ENCODE results near the gene ARHGAP6. TPM values are rescaled to one million over a fixed set of nuclear protein-coding genes. Genes with fewer than 3 reads are reported as not detected.

The ARHGAP6 gene
- total RNA-seq, 1 donor from 2014 or later: not detected

- Mint-ChIP-seq H3K4me3 (ENCODE audit: low read depth) (no peak overlapping the region), H3K36me3 (ENCODE audit: low read depth) (no peaks in the 10 kb centered on the region), H3K9me3 (peaks cover 12% of the 10 kb centered on the region), H3K4me1 (ENCODE audit: low read depth) (no peaks in the 10 kb centered on the region), H3K27ac (no peak overlapping the region), H3K27me3 (ENCODE audit: low read depth) (no peaks in the 10 kb centered on the region)
- intact Hi-C loops (cut with micrococcal nuclease): no loop called here
- no peak for DNase-seq (ENCODE audit: low spot score)
Measured at GRCh38 chrX:11089802-11090201, 575.9 kb downstream of the ARHGAP6 start.

Other genes starting within 250 kb of the ARHGAP6 start
- 32.5 and 37.6 TPM in 2 replicates for gene MSL3, start 92.3 kb upstream of the ARHGAP6 start, total RNA-seq

Measured in activated T-helper 2 cell treated with anti-CD3 and anti-CD28 coated beads, Interferon-gamma antibody, Interleukin-2, Interleukin-4, amounts not matched to agents 10 μg/mL and 5 μg/mL and 100 μg/mL, durations not matched to agents 14 hours and 24 hours and 36 hours (primary cell).